ENCODE data around the gene OR4M2. TPM values are rescaled to one million over a fixed set of nuclear protein-coding genes. Genes with fewer than 3 reads are reported as not detected.
"Not testable (repeated sequence)": the region's sequence is repeated elsewhere in the genome, so short reads cannot be mapped to it uniquely, and the experiment has no call there.

The OR4M2 gene, protein sequence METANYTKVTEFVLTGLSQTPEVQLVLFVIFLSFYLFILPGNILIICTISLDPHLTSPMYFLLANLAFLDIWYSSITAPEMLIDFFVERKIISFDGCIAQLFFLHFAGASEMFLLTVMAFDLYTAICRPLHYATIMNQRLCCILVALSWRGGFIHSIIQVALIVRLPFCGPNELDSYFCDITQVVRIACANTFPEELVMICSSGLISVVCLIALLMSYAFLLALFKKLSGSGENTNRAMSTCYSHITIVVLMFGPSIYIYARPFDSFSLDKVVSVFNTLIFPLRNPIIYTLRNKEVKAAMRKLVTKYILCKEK
- total RNA-seq: not detected
- long read RNA-seq, donor 1: 0 reads
- long read RNA-seq, donor 2: 0 reads

DNA sequence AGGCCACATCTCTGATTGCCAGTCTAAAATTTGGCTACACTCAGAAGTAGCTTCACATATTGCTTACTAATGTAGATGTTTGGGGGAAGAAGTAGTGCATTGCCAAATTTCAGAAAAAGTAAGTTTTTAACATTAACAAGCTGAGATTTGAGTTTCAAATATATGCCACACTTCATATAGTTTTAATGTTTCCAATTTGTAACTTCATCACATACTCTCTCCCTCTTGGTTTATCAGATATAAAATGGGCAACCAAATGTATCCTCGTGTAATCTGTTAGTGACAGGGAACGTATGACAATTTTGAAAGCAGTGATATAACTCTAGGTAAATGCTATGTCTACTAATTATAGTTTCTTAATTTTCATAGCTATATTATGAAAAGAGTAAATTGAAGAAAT, at the start of gene OR4M2:
Gene OR4M2 (plus strand): TSS at position 301 of the 400 bp plus-strand sequence. CDS start 98 bp downstream, at position 399.
- ATAC-seq; DNase-seq; H3K36me3 ChIP-seq (ENCODE audit: low read depth); H3K9me3 ChIP-seq; intact Hi-C loops (cut with DNase I, micrococcal nuclease); H3K4me1 ChIP-seq (ENCODE audit: low read depth); H3K4me3 ChIP-seq: not testable (repeated sequence)

DNA sequence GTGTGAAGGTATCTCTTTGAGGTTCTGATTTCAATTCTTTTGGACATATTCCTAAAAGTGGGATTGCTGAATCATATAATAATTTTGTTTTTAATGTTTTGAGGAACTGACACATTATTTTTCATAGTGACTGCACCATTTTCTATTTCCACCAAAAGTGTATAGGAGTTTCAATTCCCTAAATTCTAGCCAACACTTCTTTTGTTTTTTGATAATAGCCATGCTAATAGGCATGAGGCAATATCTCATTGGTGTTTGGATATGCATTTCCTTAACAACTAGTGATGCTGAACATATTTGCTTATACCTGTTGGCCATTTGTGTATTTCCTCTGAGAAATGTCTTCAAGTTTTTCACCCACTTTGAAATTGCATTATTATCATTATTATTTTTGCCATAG, 11.1 kb upstream of the OR4M2 start:
- DNase-seq; intact Hi-C loops (cut with DNase I, micrococcal nuclease); H3K36me3 ChIP-seq (ENCODE audit: low read depth); H3K4me1 ChIP-seq (ENCODE audit: low read depth); H3K4me3 ChIP-seq; ATAC-seq; H3K9me3 ChIP-seq: not testable (repeated sequence)

- intact Hi-C loops (cut with DNase I, micrococcal nuclease); DNase-seq: not testable (repeated sequence)
These were observed 1.1 kb downstream of the OR4M2 start for GRCh38 chr15:22081386-22081785.

DNA sequence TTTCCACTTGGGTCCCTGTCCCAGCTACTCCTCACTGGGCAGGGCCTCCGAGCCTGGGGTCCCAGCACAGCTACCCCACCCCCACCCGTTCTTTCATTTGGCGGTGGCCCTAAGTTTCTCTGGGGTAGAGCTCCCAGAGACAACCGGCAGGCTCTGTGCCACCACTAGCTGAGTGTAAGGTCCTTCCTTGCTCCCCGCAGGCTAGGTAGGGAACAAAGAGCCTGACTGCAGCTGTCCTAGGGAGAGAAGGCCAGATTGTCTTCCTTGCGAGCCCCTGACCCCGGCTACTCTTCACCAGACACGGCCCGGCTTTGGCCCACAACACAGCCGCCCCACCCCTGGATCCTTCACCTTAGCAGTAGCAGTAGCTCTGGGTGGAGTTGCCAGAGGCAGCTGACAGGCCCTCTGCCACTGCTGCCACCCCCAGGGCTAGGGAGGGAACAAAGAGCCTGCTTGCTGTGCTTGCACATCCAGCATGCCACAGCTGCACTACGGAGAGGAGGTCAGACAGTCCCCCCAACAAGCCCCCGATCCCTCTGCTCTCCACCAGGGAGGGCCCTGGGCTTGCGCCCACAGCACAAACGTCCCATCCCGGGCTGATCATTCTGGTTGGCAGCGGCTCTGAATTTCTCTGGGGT, 18.4 kb downstream of the OR4M2 start:
- H3K4me1 ChIP-seq (ENCODE audit: low read depth); H3K36me3 ChIP-seq (ENCODE audit: low read depth); intact Hi-C loops (cut with DNase I, micrococcal nuclease); ATAC-seq; H3K9me3 ChIP-seq; DNase-seq; H3K4me3 ChIP-seq: not testable (repeated sequence)

More at GRCh38 chr15:22081386-22081785, 1.1 kb downstream of the OR4M2 start:
- not testable (repeated sequence) for H3K36me3 ChIP-seq (ENCODE audit: low read depth); H3K4me1 ChIP-seq (ENCODE audit: low read depth); ATAC-seq; H3K4me3 ChIP-seq; H3K9me3 ChIP-seq

DNA sequence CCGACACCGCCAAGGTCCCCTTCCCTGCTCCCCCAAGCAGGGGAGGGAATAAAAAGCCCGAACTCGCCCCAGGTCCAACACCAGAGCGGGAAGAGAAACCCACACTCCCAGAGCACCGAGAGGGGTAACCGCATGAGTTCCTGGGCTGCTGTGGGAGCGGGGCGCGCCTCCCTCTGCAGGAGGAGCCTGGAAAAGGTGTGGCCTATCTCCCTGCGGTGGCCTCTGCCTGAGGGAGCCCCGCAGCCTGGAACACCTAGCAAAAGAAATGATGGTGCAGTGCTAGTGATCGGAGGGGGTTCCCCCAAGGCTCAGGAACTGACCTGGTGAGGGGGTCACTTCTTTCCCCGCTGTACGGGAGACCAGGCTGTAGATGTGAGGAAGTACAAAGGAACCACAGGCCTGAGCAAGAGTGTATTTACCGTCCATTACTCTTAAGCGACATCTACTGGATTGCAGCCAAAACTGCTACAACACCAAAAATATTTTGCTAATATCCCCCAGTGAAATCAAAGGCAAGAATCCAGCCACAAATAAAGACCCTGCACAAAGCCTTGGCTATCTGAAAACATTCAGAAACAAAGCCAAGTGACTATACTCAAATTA, 19.1 kb downstream of the OR4M2 start:
- intact Hi-C loops (cut with DNase I, micrococcal nuclease); H3K4me1 ChIP-seq (ENCODE audit: low read depth); ATAC-seq; DNase-seq; H3K9me3 ChIP-seq; H3K4me3 ChIP-seq; H3K36me3 ChIP-seq (ENCODE audit: low read depth): not testable (repeated sequence)

- H3K4me3 ChIP-seq; H3K9me3 ChIP-seq; ATAC-seq; intact Hi-C loops (cut with DNase I, micrococcal nuclease); H3K4me1 ChIP-seq (ENCODE audit: low read depth); H3K36me3 ChIP-seq (ENCODE audit: low read depth); DNase-seq: not testable (repeated sequence)
These were observed 41.7 kb downstream of the OR4M2 start for GRCh38 chr15:22122033-22122432.

Other genes starting within 250 kb of the OR4M2 start
- not detected for gene POTEB, start 202.8 kb upstream of the OR4M2 start, total RNA-seq

All from mucosa of descending colon (tissue), 3 donors.